GM12872 (cell line): ENCODE data around the gene ARL6IP1.

Source experiments
- CTCF ChIP-seq: IDR thresholded peaks from 3 replicates; pipeline ENCODE4 v1.5.1; 2011; ENCODE audit warnings: low read depth, mild to moderate bottlenecking, low read length, moderate library complexity; ENCODE audit not compliant: insufficient read depth

Gene ARL6IP1

GRCh38 chr16:18833707-18834505, 32.6 kb upstream of the ARL6IP1 start:
- TF ChIP-seq CTCF, result no peak

GRCh38 chr16:18832613-18833012, 31.3 kb upstream of the ARL6IP1 start:
- no peak for TF ChIP-seq CTCF

GRCh38 chr16:18832006-18832405, 30.7 kb upstream of the ARL6IP1 start:
- no peak for TF ChIP-seq CTCF

- no peak for TF ChIP-seq CTCF
Measured at GRCh38 chr16:18829251-18829650, 27.9 kb upstream of the ARL6IP1 start.

GRCh38 chr16:18827890-18828289, 26.5 kb upstream of the ARL6IP1 start:
- TF ChIP-seq CTCF, result no peak

- no peak for TF ChIP-seq CTCF
Measured at GRCh38 chr16:18816286-18816685, 14.9 kb upstream of the ARL6IP1 start.

GRCh38 chr16:18811925-18812324, 10.6 kb upstream of the ARL6IP1 start:
- TF ChIP-seq CTCF, result no peak
